ACC112 (cell line): Measurements from ENCODE around the gene PTGDR2.

Experiments used
- H2AFZ ChIP-seq: fragments of 200-600 bp; sonication (generic); one replicate; pipeline ENCODE4 v1.6.0; 2017; ENCODE audit warnings: antibody characterized with exemption, low read length; ENCODE audit not compliant: unreplicated experiment
- H3K27ac ChIP-seq: fragments of 200-600 bp; sonication (generic); 2 replicates; pipeline ENCODE4 v1.5.1; 2014; ENCODE audit warnings: low read depth, mild to moderate bottlenecking, antibody characterized with exemption, low read length, moderate library complexity
- H3K27me3 ChIP-seq: fragments of 200-600 bp; sonication (generic); 2 replicates; pipeline ENCODE4 v1.6.1; 2014; ENCODE audit warnings: mild to moderate bottlenecking, antibody characterized with exemption, low read length, moderate library complexity, mixed read lengths; ENCODE audit not compliant: insufficient read depth
- H3K36me3 ChIP-seq: fragments of 200-600 bp; sonication (generic); 2 replicates; pipeline ENCODE4 v1.6.1; 2016; ENCODE audit warnings: mild to moderate bottlenecking, antibody characterized with exemption, low read length, moderate library complexity, mixed read lengths; ENCODE audit not compliant: insufficient read depth
- H3K4me1 ChIP-seq: fragments of 200-600 bp; sonication (generic); one replicate; pipeline ENCODE4 v1.6.1; 2016; ENCODE audit warnings: low read length, mixed read lengths; ENCODE audit not compliant: insufficient read depth, unreplicated experiment, control insufficient read depth
- H3K4me3 ChIP-seq: fragments of 200-600 bp; sonication (generic); 2 replicates; pipeline ENCODE4 v1.5.1; 2014; ENCODE audit warnings: mild to moderate bottlenecking, low read depth, low read length
- H3K79me2 ChIP-seq: fragments of 200-600 bp; sonication (generic); one replicate; pipeline ENCODE4 v1.6.0; 2016; ENCODE audit warnings: low read length; ENCODE audit not compliant: control insufficient read depth, unreplicated experiment, insufficient read depth

PTGDR2 gene

DNA sequence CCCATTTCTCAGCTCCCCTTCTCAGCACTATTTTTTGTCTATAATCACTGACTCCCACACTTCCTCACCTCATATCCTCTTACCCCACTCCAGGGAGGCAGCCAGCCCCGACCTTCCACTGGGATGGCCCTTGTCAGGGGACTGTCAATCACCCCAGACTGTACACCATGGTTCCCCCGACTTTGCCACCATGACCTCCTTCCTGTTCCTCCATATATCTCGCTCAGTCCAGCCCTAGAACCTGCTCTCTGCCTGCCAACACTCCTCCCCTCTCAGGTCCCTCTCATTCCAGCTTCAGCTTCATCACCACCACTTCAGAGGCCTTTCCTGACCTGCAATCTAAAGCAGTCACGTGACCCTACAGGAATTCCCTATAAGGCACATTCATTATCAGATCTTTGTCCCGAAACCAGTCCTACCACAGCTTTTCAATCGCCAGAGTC is 34.1 kb upstream of the PTGDR2 start:
- H3K4me3 ChIP-seq = no peak overlapping the region
- H3K79me2 ChIP-seq = no peaks in the 10 kb centered on the region
- H2AFZ ChIP-seq = no peak overlapping the region
- no peaks in the 10 kb centered on the region for H3K4me1 ChIP-seq
- H3K27me3 ChIP-seq = no peaks in the 10 kb centered on the region
- H3K36me3 ChIP-seq = no peaks in the 10 kb centered on the region; the same call in 1 of the 2 replicates
- H3K27ac ChIP-seq = no peak overlapping the region

DNA sequence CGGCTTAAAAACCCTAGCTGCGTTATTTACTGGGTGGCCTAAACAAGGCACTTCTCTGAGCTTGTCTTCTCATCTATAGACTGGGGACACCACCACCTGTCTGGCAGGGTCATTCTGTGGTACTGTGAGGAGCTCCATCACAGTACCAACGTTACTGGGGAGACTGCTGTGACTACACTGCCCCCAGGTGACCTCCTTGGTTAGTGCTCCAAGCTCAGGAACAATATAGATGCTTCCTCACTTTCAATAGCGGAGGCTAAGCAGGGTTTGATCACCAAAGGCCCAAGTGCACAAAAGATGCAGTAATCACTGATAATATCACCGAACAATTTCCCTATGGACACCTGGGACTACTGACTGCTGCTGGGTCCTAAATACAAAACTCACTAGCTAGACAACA is 31.8 kb upstream of the PTGDR2 start:
- Histone ChIP-seq H3K79me2 (no peaks in the 10 kb centered on the region), H3K36me3 (no peaks in the 10 kb centered on the region; the same call in 1 of the 2 replicates), H3K4me1 (no peaks in the 10 kb centered on the region), H3K27ac (no peak overlapping the region), H2AFZ (no peak overlapping the region), H3K4me3 (no peak overlapping the region), H3K27me3 (no peaks in the 10 kb centered on the region)

DNA sequence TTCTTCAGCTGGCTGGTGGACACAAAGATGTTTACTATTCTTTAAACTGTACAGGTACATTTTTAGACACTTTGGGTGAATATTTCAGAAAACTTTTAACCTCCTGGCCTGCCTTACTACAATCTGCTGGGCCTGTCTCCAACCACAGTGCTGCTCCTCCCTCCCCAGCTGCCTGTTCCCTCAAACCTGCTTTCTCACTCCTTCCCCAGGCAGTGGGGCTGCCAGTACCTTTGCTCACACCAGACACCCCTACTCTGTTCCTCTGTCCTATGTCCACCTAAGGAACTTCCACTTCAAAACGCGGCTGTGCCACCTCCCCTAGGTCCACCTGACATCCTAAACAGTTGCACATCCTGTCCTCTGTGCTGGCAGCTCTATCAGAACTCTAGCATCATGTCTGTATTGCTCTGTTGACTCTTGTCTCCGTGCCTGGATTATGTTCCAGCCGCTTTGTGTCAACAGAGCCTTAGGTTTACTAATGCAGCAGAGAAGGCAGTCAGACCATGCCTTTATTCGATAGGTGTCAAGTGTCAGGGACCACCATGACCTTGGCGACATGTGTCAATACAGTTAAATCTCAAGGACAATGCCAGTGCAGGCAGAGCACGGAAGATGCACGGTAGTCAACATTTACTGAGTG is 25.0 kb upstream of the PTGDR2 start:
- Histone ChIP-seq H3K79me2 (no peaks in the 10 kb centered on the region), H3K4me1 (no peaks in the 10 kb centered on the region), H3K27ac (no peak overlapping the region), H2AFZ (no peak overlapping the region), H3K36me3 (no peaks in the 10 kb centered on the region), H3K4me3 (no peak overlapping the region), H3K27me3 (no peaks in the 10 kb centered on the region)

DNA sequence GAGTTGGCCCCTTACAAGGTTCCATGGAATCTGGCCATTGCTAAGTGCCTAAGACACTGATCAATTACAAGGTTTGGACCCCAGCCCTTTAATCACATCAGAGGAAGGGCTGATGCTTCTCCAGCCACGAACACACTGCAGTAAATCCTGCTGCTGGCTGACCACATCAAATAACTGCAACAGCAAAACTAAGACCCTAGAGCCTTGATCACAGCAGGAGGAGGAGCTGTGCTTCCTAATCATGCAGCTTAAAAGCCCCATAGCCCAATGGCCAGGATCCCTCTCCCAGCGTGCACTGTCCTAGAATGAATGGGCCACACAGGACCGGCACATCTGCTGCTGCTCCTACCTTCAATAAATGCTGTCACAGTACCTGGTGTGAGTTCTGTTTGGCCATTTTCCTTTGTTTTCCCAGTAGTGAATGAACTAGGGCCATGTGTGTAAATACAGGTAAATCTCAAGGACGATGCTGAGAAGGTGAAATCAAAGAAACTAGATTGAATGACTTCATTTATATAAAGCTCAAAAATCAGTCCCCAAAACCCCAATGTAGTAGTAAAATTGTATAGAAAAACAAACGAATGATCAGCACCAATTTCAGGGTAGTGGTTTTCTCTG is 24.3 kb upstream of the PTGDR2 start:
- H2AFZ ChIP-seq = no peak overlapping the region
- H3K4me1 ChIP-seq = no peaks in the 10 kb centered on the region
- H3K79me2 ChIP-seq = no peaks in the 10 kb centered on the region
- H3K27ac ChIP-seq = no peak overlapping the region
- H3K27me3 ChIP-seq = no peaks in the 10 kb centered on the region
- no peak overlapping the region for H3K4me3 ChIP-seq
- H3K36me3 ChIP-seq = no peaks in the 10 kb centered on the region

DNA sequence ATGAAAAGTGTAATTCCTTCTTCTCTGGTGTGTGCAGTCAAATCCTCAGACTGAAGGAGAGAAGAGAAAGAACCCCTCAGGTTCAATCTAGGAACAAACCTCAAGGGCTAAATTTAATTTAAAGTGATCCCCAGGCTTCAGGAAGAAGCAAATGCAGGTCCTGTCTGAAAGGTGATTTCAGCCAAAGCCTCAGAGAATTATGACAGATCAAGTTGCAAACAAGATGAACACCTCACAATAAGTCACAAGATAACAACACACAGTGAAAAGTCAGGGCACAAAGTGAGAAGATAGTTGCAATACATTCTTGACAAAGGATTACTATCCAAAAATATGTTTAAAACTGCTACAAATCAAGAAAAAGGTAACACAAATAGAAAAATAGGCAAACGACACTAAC is 23.4 kb upstream of the PTGDR2 start:
- no peak overlapping the region for H3K4me3 ChIP-seq
- no peak overlapping the region for H2AFZ ChIP-seq
- no peaks in the 10 kb centered on the region for H3K27me3 ChIP-seq
- H3K36me3 ChIP-seq = no peaks in the 10 kb centered on the region
- no peaks in the 10 kb centered on the region for H3K4me1 ChIP-seq
- no peaks in the 10 kb centered on the region for H3K79me2 ChIP-seq
- H3K27ac ChIP-seq = no peak overlapping the region

DNA sequence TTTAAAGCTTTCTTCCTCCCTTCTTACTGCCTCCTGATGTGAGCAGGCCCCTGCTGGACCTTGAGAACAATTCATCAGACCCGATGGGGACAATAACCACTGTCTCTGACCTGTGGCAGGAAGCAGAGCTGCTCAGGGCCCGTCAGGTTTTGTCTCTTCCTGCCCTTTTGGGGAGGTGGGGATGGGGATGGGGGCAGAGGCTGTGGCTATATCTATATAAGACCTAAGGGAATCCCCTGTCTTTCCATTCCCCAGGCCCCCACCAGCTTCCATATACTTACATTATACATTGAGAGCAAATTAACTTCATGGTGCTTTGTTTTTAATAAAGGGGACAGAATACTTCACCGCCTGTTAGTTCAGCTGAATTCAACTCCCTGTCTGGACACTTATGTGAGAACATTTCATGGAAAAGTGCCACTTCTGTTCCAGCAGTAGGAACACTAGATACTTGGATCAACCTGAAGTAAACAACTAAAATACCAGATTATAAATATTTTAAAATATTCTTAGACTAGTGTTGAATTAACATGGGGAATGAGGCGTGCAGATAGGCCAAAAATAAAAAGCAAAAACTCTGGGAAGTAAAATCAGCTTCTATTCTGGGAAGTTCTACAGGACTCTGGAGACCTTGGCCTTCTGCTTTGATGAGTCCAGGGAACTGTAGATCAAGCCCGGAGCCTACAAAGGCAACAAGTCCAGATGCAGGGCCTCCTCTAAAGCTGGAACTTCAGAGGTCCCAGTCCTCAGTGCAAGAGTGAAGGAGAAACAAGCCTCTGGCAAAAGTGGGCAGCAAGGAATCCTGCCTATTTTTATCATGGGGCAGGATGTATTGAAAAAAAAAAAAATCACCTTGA is 22.7 kb upstream of the PTGDR2 start:
- no peak overlapping the region for H2AFZ ChIP-seq
- no peaks in the 10 kb centered on the region for H3K27me3 ChIP-seq
- H3K4me1 ChIP-seq = peaks cover 2% of the 10 kb centered on the region
- H3K36me3 ChIP-seq = no peaks in the 10 kb centered on the region
- no peak overlapping the region for H3K4me3 ChIP-seq
- H3K79me2 ChIP-seq = no peaks in the 10 kb centered on the region
- no peak overlapping the region for H3K27ac ChIP-seq

DNA sequence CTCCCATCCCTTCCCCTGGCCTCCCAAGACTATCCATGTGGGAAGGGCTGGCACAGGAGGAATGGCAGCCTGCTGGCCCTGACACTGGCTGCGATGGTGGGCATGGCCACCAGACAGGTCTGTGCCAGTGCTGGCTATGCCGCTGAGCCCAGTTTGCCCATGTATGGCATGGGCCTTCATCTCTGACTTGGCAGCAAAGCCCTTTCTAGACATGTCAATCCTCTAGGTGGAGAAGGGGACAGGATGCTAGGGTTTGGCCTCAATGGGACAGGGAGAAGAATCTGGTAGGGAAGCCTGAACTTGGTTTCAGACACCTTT is 20.4 kb upstream of the PTGDR2 start:
- H3K27ac ChIP-seq = no peak overlapping the region
- H3K79me2 ChIP-seq = no peaks in the 10 kb centered on the region
- H3K4me1 ChIP-seq = peaks cover 24% of the 10 kb centered on the region
- H3K36me3 ChIP-seq = no peaks in the 10 kb centered on the region
- no peak overlapping the region for H3K4me3 ChIP-seq
- no peaks in the 10 kb centered on the region for H3K27me3 ChIP-seq
- no peak overlapping the region for H2AFZ ChIP-seq

DNA sequence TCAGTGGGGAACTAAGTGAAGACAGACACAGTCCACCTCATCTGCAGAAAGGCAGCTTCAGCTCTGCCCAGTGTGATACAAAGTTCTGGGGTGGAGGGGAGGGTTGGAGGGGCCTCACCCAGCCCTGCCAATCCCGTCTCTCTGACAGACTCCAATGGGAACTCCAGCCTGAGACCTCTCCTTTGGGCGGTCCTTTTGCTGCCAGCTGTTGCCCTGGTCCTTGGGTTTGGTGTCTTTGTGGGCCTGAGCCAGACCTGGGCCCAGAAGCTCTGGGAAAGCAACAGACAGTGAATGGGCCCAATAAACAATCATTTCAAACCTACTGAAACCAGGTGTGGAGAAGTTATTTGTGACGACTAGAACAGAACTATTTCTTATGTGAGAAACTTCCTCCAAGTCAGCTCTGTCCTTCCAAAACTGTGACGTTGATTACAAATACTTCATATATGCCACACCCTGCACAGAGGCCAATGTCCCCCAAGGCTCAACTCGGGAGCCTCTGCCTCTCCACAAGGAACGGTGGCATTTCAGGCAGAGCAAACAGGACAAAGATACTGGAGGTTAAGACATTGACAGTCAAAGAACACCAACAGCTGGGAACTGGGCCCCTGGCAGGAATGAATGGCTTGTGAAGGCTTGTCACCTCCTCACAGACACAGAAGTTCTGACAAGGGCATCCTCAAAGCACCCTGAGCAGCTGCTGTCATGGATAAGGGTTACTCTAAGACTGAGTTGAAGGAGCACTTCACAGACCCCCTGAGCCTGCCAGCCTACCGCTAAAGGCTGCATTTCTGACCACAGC is 19.8 kb upstream of the PTGDR2 start:
- Histone ChIP-seq H2AFZ (no peak overlapping the region), H3K79me2 (no peaks in the 10 kb centered on the region), H3K36me3 (no peaks in the 10 kb centered on the region), H3K4me3 (no peak overlapping the region), H3K27me3 (no peaks in the 10 kb centered on the region), H3K4me1 (peaks cover 24% of the 10 kb centered on the region), H3K27ac (no peak overlapping the region)

DNA sequence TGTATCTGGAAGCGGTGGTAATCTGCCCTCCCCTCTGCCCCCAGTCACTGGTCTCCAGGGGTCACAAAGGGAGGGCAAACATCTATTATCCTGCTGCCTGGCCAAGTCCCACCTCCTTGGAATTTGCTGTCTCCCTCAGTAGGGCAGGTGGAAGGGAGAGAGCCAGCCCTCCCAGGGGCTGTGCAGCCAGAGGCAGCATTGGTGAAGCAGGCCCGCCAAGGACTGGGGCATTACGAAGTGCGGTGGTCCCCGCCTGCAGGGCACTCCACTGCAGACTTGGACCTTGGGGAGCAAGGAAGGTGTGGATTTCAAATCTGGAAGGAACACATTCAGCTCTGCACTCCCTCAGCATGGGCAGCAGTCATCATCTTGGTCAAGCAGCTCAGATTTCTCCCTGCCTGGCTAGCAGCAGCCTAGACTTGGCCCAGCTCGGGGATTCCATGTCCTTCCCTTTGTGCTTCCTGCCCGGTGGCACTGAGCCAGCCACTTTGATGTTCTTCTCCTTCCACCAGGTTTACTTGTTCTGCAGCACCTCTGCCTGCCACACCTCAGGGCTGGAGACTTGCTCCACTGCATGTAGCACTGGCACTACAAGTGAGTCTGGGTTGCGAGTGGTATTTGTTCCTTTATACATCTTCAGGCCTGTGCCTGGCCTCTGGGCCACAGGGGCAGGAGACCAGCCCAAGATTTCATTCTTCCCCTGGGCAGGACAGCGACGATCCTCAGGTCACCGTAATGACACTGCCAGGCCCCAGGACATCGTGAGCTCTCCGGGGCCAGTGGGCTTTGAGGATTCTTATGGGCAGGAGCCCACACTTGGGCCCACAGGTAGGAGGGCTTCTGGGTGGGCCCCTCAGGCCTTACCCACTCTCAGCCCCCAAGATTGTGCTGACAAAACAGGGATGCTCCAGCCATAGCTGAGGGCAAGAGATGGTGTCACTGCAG is 18.9 kb upstream of the PTGDR2 start:
- H3K4me1 ChIP-seq = peaks cover 24% of the 10 kb centered on the region
- no peaks in the 10 kb centered on the region for H3K79me2 ChIP-seq
- no peaks in the 10 kb centered on the region for H3K36me3 ChIP-seq
- H2AFZ ChIP-seq = no peak overlapping the region
- no peaks in the 10 kb centered on the region for H3K27me3 ChIP-seq
- H3K4me3 ChIP-seq = no peak overlapping the region
- no peak overlapping the region for H3K27ac ChIP-seq

DNA sequence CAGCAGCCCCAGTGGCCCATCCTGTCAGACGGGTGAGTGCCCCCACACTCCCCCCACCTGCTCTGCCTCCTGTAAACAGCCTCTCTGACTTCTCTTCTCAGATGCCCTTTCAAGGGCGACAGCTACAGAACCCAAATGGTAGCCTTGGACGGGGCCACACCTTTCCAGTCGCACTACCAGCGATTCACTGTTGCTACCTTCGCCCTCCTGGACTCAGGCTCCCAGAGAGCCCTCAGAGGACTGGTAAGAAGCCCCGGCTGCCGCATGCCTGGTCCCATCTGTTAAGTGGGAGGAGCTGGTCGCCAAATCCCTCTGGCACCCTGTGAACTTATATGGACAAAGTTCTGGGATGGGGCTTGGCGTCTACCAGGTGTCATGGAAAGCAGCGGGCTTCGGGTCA is 17.8 kb upstream of the PTGDR2 start:
- Histone ChIP-seq H3K27me3 (no peaks in the 10 kb centered on the region), H3K36me3 (no peaks in the 10 kb centered on the region), H3K27ac (no peak overlapping the region), H3K4me3 (peak overlapping the region; percentile 39; the same call in 1 of the 2 replicates), H3K79me2 (no peaks in the 10 kb centered on the region), H2AFZ (no peak overlapping the region), H3K4me1 (peaks cover 24% of the 10 kb centered on the region)
